Activated naive CD4-positive, alpha-beta T cell treated with anti-CD3 and anti-CD28 coated beads, Interleukin-2, amount 50 U/mL, for 16 hours (primary cell): ENCODE measurements around the gene TUSC2.

Experiments used
- DNase-seq: peaks from one replicate; pipeline ENCODE4 v3.0.0-alpha.2; 2020

The TUSC2 gene

DNA sequence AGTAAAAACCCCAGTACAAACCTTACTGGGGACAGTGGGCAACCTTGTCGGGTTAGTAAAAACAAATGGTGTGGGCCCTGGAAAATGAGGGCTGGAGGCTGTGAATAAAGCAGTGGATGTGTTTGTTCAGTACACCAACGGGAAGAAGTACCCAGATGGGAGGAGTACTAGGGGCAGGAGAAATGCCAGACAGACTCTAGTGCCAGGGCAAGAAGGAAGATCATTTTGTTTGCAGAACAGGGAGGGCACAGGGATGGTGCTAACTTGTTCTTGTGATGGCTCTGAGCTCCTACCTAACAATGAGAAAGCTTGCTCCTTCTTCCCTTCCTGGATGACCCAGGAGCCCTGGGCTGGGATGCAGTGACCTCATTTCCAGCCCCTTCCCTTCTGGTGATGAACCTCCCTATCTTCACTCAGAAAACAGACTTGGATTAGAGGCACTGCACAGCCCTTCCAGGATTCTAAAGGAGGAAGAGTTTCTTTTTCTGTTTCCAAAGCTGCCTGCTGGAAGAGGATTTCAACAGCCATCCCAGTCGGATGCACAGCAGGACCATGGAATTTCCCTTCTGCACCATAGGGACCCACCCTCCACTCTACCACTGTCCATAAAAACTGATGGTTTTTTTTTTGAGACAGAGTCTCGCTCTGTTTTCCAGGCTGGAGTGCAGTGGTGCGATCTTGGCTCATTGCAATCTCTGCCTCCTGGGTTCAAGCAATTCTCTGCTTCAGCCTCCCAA, 6.5 kb upstream of the TUSC2 start:
- DNase-seq: no peak

DNA sequence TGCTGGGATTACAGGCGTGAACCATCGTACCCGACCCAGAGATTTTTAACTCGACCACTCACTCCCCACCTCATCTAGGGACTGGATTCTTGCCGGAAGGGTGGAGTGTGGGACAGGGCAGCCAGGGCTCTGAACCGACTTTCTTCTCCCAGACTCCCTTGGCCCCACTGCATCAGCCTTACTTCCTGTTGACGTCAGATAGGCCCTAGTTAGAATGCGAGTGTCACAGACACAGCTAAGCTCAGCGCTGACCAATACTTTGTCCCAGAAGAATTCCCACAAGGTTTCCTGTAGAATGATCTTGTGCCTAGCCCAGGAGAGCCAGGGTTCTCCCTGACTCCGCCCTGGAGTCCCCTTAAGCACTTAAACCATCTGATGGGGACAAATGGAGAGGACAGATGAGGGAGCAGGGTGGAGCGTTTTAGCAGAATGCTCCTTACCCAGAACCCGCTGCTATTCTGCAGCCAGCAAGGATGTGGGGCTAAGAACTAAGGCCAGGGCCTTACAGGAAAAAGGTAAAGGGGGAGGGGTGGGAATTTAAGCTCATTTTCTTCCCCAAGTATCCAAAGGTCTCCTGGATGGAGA, 5.8 kb upstream of the TUSC2 start:
- DNase-seq: no peak

DNA sequence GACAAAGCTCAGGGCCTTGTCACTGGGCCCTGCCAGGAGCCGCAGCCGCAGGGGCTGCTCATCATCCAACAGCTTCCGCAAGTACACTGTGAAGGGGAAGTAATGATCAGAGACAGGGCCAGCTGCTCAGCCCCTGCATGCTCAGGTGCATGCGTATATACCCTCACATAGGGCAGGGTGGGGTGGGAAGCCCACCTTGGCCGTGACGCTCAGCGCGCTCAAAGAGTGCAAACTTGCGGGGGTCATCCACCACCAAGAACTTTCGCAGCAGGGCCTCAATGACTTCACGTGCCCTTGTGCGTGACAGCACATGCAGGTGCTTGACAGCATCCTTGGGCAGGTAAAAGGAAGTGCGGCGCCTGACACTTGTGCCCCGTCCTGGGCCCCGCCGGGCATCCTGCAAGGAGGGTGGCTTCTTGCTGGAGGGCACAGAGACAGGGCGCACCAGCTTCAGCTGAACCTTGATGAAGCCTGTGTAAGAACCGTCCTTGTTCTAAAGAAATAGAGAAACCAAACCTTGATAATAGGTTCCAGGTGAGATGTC, 3.4 kb upstream of the TUSC2 start:
- no peak for DNase-seq

DNA sequence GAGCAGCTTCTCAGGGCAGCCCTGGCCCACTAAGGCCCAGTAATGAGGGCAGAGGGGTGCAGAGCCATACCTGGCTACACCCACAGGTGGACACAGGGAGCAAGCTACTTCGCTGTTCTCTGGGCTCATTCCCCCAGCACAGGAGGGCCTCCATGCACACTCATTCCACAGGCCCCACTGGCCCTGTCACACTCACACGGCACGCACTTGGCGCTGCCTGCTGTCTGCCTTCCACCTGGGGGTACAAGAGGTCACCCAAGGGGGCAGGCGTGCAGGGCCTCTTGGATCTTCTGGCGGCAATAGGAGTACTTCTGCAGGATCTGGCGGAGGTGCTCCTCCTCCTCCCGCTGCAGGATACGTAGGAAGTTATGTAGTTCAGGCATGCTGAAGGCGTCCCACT, 2.3 kb upstream of the TUSC2 start:
- DNase-seq: no peak

DNA sequence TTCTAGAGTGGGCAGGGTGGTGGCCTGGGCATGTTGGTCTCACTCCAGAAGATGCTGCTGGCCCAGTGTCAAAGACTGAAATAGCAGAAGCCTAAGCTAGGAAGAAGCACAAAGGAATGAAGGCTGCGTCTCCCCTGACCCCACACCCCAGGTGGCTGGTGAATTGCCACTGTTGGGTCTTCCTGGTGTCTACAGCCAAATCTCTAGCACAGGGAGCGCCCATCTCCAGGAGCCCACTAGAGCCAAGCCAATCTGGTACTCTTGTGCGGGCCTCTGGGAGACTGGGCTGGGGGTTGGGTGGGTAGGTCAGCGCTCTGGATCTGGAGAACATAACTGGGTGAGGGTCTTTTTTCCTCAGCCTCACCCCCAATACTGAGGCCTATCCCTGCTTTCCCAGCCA, 894 bp downstream of the TUSC2 start:
- no peak for DNase-seq

DNA sequence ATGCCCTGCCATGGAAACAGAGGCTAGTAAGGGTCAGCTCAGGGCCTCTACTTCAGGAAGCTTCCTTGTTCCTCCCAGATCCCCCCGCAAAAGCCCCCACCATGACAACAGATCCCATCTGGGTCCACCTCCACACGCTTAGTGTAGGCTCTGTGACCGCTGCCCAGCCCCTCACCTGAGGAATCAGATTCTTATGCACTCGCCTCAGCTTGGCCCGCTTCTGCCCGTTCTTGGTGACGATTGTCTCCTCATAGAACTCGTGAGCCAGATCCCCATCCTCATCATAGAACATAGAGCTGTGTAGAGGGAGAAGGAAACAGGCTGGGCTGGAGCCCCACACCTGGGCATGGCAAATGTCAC, 1.9 kb downstream of the TUSC2 start:
- DNase-seq: no peak

DNA sequence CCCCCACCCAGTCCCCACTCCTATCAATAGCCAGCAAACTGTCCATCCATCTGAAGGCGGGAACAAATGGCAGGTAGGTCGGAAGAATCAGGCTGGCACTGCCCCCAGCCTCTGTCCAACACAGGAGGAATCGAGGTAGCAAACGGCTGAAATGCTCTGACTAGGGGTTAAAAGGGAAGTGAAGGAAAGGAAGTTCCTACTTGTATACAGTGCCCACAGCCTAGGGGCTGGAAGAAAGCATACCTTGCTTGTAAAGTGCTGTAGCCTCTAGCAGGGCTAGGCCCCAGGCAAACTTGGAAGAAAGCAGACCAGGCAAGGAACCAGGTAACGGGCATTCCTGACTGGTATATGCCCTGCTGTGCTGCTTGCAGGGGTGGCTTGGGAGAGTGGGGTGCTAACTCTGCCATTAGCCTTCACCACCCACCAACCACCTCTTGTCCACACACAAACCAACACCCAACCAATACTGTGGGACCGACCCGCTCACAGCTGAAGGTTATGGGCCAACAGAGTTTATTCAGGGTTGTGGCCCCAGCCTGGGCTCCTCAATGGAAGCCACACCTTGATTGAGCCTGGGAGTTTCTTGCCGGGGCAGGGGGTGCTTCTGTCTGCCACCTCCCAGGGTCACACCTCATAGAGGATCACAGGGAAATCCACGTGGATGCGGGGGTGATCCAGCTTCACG, 2.4 kb downstream of the TUSC2 start:
- DNase-seq: no peak

DNA sequence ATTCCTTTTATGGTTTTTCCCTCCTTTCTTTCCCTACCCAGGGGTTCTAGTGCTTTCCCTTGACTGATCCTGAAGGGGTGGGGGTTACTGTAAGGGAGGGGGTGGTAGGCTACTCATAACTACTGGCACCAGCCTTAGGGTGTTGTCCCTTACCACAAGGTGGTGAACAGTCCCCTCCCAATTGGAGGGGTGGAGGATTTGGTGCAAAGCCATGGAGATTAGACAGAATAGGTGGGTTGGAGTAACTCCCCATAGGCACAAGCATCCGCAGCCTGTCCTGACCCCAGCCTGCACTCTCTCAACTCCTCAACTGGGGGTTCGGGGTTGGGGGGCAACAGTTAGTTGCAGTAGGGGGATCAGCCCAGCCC, 2.9 kb downstream of the TUSC2 start:
- no peak for DNase-seq

DNA sequence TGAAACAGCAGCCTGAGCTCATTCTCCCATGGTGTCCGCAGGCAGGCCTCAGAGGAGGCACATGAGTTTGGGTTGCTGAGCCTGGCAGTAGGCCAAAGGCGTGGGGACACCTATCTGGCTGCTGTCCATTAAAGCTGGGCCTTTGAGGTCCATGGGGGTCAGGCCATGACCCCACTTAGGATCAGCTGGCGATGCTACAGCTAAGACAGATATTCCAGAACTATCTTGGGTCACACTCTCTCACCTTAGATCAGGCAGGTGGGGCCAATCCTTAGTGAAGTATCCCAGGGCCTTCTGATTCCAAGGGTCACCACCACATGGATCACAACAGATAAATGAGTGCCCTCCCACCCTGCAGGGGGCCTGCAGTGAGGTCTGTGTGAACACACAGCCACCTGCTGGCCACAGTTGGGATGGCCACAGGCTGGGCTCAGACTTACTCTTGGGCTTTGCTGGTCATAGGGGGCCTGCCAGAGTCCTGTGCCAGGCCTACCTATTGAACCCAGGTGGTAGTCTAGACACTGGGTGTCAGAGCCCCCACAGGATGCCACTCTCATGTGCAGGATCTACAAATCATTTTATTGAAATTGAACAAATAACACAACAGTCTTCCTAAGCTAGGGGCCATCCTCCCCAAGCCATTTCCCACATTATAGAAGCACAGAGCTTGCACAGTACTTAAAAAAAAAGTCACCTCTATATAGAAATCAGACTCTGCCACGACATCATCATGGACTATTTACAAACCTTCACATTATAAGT, 3.5 kb downstream of the TUSC2 start:
- DNase-seq: peak; percentile 71

DNA sequence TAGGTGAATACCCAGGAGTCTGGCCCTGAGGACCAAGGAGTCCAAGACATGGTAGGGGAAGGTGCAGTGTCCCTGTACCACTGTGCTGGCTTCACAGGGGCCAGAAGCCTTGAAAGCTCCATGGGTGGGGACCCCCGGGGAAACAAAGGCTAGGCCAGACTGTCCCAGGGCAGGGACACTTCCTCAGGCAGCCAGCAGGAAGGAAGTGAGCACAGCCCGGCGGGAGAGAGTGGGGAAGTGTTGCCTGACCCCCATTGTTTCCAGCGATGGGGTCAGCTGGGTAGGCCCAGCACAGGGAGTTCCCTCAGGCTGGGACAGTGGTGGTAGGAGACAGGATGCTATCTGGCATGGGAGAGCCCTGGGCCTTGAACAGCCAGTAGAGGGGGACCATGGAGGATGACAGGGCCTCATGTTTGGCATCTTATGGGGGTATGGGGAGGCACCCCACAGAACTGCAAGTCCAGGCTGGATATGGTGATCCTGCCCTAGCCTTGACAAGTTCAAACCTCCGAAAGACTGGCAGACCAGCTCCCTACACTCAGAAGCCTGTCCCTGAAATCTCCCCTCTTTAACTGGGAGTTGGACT, 4.3 kb downstream of the TUSC2 start:
- DNase-seq: no peak

DNA sequence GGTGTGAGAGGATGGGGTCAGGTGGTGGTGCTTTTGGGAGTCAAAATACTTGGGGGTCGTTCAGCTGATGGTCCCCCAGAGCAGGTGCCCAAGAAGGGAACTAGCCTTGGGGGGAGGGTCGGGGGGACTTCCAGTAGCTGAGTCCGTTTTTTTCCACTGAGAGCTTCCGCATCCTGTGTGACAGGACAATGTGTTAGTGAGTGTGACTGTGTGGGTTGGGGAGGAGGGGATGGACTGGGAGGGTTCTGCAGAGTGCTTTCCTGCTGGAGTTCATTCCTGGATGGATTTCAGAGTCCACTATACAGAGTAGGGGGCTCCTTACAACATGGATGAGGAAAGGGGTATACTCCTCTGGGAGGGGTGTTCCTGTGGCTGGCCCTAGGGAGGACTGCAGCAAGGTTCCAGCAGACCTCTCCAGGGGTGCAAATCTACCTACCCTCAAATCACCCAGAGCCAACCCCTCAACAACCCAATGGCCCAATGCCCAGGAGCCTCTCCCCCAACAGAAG, 4.9 kb downstream of the TUSC2 start:
- DNase-seq: no peak

DNA sequence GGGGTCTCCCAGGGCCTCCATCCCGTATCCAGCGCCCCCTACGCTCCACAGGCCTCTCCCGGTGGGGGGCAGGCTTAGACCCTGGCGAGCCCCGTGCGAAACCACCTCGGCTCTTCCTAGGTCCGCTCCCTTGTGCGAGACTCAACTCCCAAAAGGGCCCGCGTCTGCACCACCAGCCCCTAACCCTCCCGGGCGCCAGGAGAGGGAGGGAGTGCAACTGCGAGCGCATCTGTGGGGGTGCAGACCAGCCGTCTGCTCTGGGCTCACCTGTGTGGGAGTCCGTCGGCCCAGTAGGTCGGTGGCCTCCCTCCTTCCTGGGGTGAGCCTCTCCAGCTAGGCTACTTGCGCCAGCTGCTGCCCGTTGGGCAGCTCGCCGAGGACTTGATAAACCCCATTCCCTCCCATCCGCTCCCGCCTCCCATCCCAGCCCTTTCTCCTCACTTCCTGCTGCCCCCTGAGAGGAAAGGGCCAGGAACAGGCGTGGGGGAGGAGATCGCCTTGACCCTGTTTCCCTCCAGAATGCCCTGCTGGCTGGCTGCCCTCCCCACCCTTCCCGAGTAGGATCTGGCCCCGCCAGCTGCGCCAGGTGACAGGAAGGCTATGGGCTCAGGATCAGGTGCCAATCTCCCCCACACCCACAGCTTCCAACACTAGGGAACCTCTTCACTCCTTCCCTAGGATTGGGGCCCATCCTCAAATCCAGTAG, 5.5 kb downstream of the TUSC2 start, which contains the start of gene HYAL2:
Gene HYAL2, minus strand, starts transcription at position 360 of the 706 bp plus-strand sequence. CDS start 2,256 bp downstream, outside the sequence.
- no peak for DNase-seq

DNA sequence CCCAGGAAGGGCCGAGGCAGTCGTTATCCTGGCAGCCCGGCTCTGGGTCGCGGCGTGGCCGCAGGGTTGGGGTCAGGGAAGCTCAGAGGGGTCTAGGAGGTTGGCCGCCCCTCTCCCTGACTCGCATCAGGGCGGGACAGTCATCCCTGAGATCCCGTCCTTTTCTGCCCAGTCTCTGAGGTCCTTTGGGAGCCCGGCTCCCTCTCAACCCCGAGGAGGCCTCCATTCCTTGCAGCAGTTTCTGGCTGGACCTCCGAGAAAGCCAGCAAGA, 6.0 kb downstream of the TUSC2 start:
- no peak for DNase-seq

DNA sequence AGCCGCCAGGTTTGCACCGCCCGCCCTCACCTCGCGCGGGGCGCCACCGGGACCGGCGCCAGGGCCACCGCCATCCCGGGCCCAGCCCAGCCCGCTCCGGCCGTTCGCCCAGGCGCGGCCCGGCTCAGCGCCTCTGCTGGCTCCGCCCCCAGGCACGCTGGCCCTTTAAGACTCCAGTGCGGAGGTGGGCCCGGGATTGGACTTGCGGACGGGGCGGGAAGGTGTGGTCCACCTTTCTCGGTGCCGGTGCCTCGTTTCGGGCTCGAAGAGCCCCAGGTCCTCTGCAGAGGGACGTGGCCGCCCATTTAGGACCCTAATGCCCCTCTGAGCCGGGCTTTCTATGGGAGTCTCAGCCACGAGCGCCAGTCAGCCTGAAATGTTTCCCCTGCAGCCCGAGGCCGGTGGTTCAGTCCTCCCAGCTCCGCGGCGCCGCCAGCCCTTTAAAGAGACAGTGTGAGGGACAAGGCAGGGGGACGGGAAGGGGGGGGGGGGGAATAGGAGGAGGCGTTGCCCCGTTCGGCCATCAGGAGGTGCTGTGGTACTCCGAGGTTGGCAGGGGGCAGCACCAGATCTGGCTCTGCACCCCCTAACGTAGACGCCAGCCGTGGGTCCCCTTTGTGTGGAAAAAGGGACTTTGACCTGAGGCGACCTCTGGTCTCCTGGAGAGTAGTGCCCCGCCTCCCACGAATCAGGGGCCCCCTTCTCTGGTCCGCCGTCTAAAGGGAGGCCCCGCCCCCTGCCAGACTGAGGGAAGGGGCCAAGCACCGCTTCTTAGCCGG, 6.5 kb downstream of the TUSC2 start:
- DNase-seq: peak; percentile 86

DNA sequence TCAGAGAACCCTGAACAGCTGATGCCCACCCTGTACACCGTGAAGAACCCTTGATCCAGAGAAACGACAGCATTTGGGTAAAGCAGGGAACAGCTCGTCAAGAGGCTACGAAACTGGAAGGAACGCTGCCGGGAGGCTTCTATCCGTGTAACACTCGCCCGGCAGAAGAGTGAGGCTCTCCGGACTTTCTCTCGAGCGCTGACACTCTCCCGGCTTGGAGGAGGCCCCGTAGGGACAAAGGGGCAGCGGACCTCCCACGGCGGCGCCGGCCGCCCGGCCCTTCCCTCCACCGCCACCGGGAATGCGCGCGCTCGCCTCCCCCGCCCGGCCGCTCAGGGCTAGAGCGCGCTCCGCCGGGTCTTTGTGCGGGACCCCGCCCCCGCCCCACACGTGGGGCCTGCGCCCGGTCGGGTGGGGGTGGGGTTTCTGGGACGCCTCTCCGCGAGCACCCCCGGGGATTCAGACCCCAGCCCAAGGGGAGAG, 7.1 kb downstream of the TUSC2 start:
- DNase-seq: peak; percentile 73

DNA sequence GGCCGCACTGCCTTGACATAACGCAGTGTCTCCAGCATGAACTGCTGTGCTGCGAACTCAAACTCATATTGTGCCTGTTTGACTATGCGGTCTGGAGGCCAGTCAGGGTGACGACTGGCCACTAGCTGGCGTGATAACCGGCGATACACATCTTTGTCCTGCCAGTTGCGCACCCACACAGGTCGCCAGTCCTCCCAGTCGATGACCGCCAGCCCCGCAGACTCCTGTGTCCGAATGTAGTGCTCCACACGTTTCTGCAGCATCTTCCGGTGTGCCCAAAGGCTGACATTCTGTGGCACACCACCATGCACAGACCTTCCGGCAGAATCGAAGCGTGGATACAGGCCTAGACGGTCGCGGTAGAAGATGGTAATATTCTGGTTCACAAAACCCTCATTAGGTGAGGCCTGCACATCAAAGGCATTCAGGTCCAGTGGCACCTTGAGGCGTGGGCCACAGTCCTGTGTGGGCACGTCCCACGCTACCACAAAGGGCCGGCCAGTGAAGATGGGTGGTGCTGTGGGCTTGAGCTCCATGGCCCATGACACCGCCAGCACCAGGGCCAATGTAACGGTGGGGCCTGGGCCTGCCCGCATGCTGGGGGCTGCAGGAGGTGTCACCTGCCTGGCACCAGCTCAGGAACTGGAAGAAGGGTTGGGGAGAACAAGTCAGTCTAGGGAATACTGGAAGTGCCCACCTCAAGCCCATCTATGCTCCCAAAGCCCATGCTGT, 8.0 kb downstream of the TUSC2 start:
- DNase-seq: no peak

DNA sequence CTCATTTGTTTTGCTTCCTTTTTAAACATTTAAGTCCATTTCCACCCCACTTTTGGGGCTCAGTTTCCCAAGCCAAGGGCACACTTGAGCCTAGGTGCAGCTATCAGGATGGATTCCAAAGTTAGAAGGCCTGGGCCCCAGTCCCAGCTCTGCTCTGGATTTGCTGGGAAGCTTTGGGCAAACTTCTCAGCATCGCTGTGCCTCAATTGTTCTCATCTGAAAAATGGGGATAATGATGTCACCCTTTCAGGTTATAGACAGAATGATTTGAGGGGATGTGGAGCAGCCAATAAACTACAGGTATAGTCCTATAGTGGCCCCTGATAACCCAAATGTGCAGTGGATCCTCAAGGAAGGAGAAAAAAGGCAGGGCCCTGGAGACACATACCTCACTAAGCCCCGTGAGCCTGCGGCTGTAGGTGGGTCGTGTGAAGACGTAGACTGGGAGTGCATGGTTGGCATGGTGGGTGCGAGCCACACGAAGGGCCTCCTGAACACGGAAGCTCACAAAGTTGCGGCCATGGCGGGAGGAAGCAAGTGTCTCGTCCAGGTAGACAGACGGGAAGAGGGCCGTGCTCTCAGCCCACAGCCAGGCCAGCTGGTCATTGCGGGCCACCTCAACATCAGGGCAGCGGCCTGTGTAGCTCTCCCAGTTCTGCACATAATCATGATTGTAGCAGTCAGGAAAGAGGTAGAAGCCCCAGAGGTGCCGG, 8.7 kb downstream of the TUSC2 start:
- DNase-seq: no peak

DNA sequence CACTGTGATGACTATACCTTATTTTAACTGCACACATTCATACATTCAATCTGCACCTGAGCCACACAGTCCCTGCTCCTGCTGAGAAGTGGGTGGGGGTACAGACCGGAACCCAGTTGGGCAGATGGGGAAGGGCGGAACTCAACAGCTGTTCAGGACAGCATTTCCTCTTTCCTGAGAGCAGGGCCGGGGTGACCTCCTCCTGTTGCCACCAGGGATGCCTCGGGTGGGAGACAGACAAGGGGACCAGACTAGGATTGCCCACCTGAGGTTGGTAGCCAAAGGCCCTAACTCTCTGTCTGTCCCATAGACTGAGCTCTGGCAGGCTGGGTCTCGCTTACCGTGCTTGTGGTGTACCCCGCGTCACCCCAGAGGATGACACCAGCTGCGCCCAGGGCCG, 9.4 kb downstream of the TUSC2 start:
- DNase-seq: no peak

DNA sequence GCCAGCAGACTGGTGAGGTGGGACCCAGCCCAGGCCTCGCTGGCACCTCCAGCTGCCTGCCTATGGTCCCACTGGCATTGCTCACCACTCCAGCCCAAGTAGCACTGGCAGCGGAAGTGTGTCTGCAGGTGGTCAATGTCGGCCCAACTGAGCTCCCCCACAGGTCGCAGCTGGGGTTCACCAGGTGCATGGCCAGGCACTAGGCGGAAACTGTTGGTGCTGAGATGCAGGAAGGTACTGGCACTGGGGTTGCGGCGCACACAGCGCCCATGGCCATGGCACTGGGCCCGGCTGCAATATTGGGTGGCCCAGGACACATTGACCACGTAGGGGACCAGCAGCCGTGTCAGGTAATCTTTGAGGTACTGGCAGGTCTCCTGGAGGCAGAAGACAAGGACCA, 9.9 kb downstream of the TUSC2 start:
- no peak for DNase-seq

DNA sequence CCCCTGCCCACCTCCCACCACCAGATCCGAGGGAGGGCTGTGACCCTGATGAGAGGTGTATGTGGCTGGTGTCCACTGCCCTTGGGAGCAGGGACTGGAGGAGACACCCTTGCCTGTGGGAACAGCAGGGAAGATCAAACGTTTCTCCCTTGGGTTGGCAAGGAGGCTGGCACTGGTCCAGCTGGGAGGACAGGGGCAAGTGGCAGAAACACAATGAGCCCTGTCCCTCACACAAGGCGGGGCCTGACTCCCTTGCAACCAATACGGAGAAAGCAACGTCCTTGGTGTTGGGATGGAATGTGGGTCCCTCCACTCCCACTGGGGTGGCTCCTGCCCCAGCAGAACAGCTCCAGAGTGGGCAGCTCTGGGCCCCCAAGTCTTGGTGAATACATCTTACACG, 10.7 kb downstream of the TUSC2 start:
- DNase-seq: no peak
